ENCODE data around the gene MPPED1.

The MPPED1 gene

GRCh38 chr22:43542681-43543521 lies 131.1 kb downstream of the MPPED1 start:
- DNase-seq (ENCODE audit: low read depth) = no peak

GRCh38 chr22:43543522-43544288 lies 131.9 kb downstream of the MPPED1 start:
- no peak for DNase-seq (ENCODE audit: low read depth)

- no peak for DNase-seq (ENCODE audit: low read depth)
Measured at GRCh38 chr22:43544289-43544673, 132.5 kb downstream of the MPPED1 start.

GRCh38 chr22:43546186-43546585 lies 134.4 kb downstream of the MPPED1 start:
- DNase-seq (ENCODE audit: low read depth) = no peak

GRCh38 chr22:43550024-43550620 lies 138.3 kb downstream of the MPPED1 start:
- no peak for DNase-seq (ENCODE audit: low read depth)

GRCh38 chr22:43550672-43551071 lies 138.9 kb downstream of the MPPED1 start:
- no peak for DNase-seq (ENCODE audit: low read depth)

- no peak for DNase-seq (ENCODE audit: low read depth)
Measured at GRCh38 chr22:43553451-43554258, 141.8 kb downstream of the MPPED1 start.

- no peak for DNase-seq (ENCODE audit: low read depth)
Measured at GRCh38 chr22:43554259-43554636, 142.4 kb downstream of the MPPED1 start.

GRCh38 chr22:43554694-43555365 lies 143.0 kb downstream of the MPPED1 start:
- DNase-seq (ENCODE audit: low read depth) = no peak

- DNase-seq (ENCODE audit: low read depth) = no peak
Measured at GRCh38 chr22:43555561-43556515, 144.0 kb downstream of the MPPED1 start.
